Mesothelial cell of epicardium (in vitro differentiated cells): ENCODE data around the gene ARPP21. TPM values are rescaled to one million over a fixed set of nuclear protein-coding genes. Genes with fewer than 3 reads are reported as not detected.

Experiments used
- DNase-seq, 2 experiments: peaks; one replicate each; pipeline ENCODE4 v3.0.0; 2021; ENCODE audit warnings: low spot score in 2 of 2; ENCODE audit not compliant: unreplicated experiment in 2 of 2
- H3K27ac Mint-ChIP-seq: 2 replicates; pipeline ENCODE4 v1.8.0; 2021; ENCODE audit warnings: mixed read lengths
- H3K27me3 Mint-ChIP-seq: 2 replicates; pipeline ENCODE4 v1.8.0; 2021; ENCODE audit warnings: low read depth, mixed read lengths
- H3K36me3 Mint-ChIP-seq: 2 replicates; pipeline ENCODE4 v1.8.0; 2021; ENCODE audit warnings: mixed read lengths
- H3K4me1 Mint-ChIP-seq: 2 replicates; pipeline ENCODE4 v1.8.0; 2021; ENCODE audit warnings: mixed read lengths
- H3K4me3 Mint-ChIP-seq: 2 replicates; pipeline ENCODE4 v1.8.0; 2021; ENCODE audit warnings: mild to moderate bottlenecking, moderate library complexity, mixed read lengths
- H3K9me3 Mint-ChIP-seq: 2 replicates; pipeline ENCODE4 v1.8.0; 2021; ENCODE audit warnings: mixed read lengths
- total RNA-seq: library from RNA; stranded (reverse); gene quantifications from 3 replicates; pipeline ENCODE4 v1.2.1, GENCODE V29; 2021
- TF ChIP-seq, protein P1 (sequence below): fragments of 200-600 bp; sonication (generic); IDR thresholded peaks from one replicate; pipeline ENCODE4 v1.5.0; 2021; ENCODE audit warnings: antibody characterized with exemption; ENCODE audit not compliant: unreplicated experiment

The ARPP21 gene
- total RNA-seq, 1 donor from 2014 or later, result 0.67 TPM

DNA sequence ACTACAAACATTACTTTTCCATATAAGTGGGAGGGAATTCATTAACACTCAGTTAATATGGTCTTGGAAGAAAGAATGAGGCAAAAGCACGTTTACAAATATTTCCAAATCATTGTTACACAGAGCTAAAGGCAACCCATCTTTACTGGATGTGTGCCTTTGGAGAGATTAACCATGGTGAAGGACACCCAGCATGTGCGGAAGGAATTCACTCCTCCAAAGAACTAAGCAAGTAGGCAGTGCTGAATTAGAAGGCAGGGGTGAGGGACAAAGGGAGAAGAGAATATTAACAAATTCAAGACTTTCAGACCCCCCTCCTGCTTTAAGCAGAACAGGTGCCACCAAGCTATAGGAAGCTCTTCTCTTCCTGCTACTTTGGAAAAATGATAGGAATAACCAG lies 10.1 kb downstream of the ARPP21 start:
- no peak overlapping the region for H3K4me3 Mint-ChIP-seq
- H3K27ac Mint-ChIP-seq, result no peak overlapping the region
- no peaks in the 10 kb centered on the region for H3K36me3 Mint-ChIP-seq
- DNase-seq, result no peak
- H3K27me3 Mint-ChIP-seq, result peaks cover 12% of the 10 kb centered on the region
- no peaks in the 10 kb centered on the region for H3K9me3 Mint-ChIP-seq
- TF ChIP-seq, protein P1, sequence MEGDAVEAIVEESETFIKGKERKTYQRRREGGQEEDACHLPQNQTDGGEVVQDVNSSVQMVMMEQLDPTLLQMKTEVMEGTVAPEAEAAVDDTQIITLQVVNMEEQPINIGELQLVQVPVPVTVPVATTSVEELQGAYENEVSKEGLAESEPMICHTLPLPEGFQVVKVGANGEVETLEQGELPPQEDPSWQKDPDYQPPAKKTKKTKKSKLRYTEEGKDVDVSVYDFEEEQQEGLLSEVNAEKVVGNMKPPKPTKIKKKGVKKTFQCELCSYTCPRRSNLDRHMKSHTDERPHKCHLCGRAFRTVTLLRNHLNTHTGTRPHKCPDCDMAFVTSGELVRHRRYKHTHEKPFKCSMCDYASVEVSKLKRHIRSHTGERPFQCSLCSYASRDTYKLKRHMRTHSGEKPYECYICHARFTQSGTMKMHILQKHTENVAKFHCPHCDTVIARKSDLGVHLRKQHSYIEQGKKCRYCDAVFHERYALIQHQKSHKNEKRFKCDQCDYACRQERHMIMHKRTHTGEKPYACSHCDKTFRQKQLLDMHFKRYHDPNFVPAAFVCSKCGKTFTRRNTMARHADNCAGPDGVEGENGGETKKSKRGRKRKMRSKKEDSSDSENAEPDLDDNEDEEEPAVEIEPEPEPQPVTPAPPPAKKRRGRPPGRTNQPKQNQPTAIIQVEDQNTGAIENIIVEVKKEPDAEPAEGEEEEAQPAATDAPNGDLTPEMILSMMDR, result no peak
- H3K4me1 Mint-ChIP-seq, result peaks cover 16% of the 10 kb centered on the region

DNA sequence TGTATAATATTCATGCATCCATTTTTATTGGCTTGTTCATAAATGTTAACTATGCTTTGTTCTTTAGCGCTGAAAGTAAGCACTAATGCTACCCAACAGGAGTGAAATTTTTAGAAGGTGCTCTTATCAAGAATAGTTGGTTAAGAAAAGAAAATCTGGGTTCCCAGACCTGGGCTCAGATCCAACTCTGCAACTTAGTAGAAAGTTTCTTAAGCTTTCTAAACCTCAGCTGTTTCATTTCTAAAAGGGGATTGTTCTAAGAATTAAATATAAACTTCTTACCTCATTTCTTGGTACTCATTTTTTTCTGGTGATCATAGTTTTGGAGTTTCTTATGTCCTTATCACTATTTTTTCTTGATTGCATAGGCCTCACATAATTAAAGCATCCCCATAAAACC lies 12.1 kb downstream of the ARPP21 start:
- no peak for DNase-seq
- H3K27me3 Mint-ChIP-seq, result peaks cover 2% of the 10 kb centered on the region
- peaks cover 9% of the 10 kb centered on the region for H3K4me1 Mint-ChIP-seq
- H3K4me3 Mint-ChIP-seq, result no peak overlapping the region
- H3K9me3 Mint-ChIP-seq, result no peaks in the 10 kb centered on the region
- H3K27ac Mint-ChIP-seq, result no peak overlapping the region
- no peaks in the 10 kb centered on the region for H3K36me3 Mint-ChIP-seq
- TF ChIP-seq, protein P1, result no peak

DNA sequence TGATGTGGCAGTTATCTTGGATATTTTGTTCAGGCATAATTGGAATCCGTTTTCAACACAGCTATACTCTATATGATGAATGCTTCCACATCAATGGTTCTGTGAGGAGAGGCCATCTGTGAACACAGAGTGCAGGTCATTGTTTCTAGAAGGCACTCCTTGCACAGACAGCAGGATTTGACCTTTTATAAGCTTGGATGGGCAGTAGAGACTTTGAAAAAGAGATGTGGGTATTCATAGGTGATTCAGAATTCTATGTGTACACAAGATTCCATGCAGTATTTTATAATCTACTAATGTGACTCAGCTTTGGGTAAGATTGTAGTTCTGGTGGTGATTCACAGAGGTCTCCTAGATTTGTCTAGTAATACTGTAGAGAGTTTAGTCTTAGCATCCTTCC lies 12.5 kb downstream of the ARPP21 start:
- no peak for DNase-seq
- peaks cover 9% of the 10 kb centered on the region for H3K4me1 Mint-ChIP-seq
- H3K36me3 Mint-ChIP-seq, result no peaks in the 10 kb centered on the region
- TF ChIP-seq, protein P1, result no peak
- H3K27me3 Mint-ChIP-seq, result peaks cover 2% of the 10 kb centered on the region
- H3K9me3 Mint-ChIP-seq, result no peaks in the 10 kb centered on the region
- no peak overlapping the region for H3K4me3 Mint-ChIP-seq
- no peak overlapping the region for H3K27ac Mint-ChIP-seq

DNA sequence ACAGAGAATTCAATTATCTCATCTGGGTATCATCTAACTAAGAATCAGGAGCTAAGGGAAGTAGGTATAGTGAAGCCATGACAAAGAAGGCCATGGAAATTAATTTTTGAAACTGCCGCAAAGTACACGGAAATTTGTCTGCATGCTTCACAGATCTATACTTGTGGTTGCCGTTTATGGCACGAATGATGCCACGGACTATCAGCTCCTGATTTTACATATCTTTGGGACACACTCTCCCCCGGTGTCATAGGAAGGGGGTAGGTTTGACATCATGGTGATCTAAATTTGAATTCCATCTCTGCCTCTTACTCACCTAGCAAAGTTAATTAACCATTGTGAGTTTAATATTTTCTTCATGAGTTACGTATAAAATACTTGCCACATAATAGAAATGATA lies 14.0 kb downstream of the ARPP21 start:
- peaks cover 5% of the 10 kb centered on the region for H3K27me3 Mint-ChIP-seq
- DNase-seq, result no peak
- TF ChIP-seq, protein P1, result no peak
- peaks cover 9% of the 10 kb centered on the region for H3K4me1 Mint-ChIP-seq
- no peak overlapping the region for H3K27ac Mint-ChIP-seq
- no peaks in the 10 kb centered on the region for H3K9me3 Mint-ChIP-seq
- H3K36me3 Mint-ChIP-seq, result no peaks in the 10 kb centered on the region
- no peak overlapping the region for H3K4me3 Mint-ChIP-seq

DNA sequence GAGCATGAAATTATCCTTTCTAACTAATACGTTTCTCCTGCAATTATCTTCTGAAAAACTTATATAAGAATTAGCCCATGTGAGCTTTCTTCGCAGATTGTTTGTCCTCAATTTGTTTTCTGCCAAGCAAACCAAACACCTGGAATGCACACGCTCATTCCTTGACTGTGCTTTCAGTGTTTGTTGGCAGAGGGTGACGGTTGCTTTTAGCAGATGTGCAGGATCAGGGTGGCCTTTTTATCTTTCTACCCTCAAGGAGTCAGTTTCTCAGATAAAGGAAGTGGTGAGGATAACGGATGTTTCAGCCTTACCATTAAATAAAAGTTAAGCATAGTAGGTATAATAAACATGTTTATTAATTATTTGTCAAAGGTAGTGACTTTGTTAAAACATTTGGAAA lies 15.2 kb downstream of the ARPP21 start:
- no peak for DNase-seq
- H3K9me3 Mint-ChIP-seq, result no peaks in the 10 kb centered on the region
- no peak overlapping the region for H3K27ac Mint-ChIP-seq
- H3K36me3 Mint-ChIP-seq, result no peaks in the 10 kb centered on the region
- peaks cover 5% of the 10 kb centered on the region for H3K27me3 Mint-ChIP-seq
- H3K4me3 Mint-ChIP-seq, result no peak overlapping the region
- H3K4me1 Mint-ChIP-seq, result peaks cover 12% of the 10 kb centered on the region
- TF ChIP-seq, protein P1, result no peak

DNA sequence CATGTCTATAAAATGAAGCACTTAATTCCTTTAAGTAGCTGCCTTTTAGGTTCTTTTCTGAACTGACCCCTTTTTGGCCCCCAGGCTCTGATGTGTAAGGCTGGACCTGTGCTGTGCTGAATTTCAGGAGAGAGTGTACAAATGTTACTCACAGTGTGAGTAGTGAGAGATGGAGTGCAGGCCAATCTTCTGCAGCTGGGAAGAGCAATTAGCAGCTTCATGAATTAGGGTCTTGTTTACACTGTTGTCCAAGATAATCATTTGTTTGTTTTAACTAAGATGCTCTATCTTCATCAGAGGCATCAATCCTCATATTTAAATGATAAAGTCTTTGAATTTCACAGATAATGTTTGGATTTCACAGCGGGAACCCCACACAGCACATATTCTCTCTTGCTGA lies 19.4 kb downstream of the ARPP21 start:
- H3K9me3 Mint-ChIP-seq, result no peaks in the 10 kb centered on the region
- H3K4me1 Mint-ChIP-seq, result peaks cover 16% of the 10 kb centered on the region
- H3K4me3 Mint-ChIP-seq, result no peak overlapping the region
- no peaks in the 10 kb centered on the region for H3K36me3 Mint-ChIP-seq
- no peak for DNase-seq
- TF ChIP-seq, protein P1, result no peak
- no peak overlapping the region for H3K27ac Mint-ChIP-seq
- peaks cover 10% of the 10 kb centered on the region for H3K27me3 Mint-ChIP-seq
